Liver (tissue), 9 donors: ENCODE data around the gene PIH1D2. TPM values are rescaled to one million over a fixed set of nuclear protein-coding genes. Genes with fewer than 3 reads are reported as not detected.
"Not testable (repeated sequence)": the region's sequence is repeated elsewhere in the genome, so short reads cannot be mapped to it uniquely, and the experiment has no call there.

Experiments used
- DNase-seq: peaks from one replicate; pipeline ENCODE4 v3.0.0-alpha.2; 2017; ENCODE audit warnings: low spot score
- H3K27ac ChIP-seq, 2 donors: one replicate each; pipeline ENCODE4 v1.7.0; 2013; ENCODE audit warnings: inconsistent platforms in 2 of 2, low read length in 2 of 2, control low read depth in 1 of 2, low read depth in 1 of 2, mild to moderate bottlenecking in 1 of 2
- H3K27me3 ChIP-seq, 4 donors: one replicate each; pipeline versions ENCODE4 v1.6.1 to v1.7.0; 2013; ENCODE audit warnings: low read length in 3 of 4, inconsistent platforms in 1 of 4, mild to moderate bottlenecking in 1 of 4, moderate library complexity in 1 of 4; ENCODE audit not compliant: control insufficient read depth in 4 of 4, insufficient read depth in 4 of 4
- H3K36me3 ChIP-seq, 4 donors: one replicate each; pipeline versions ENCODE4 v1.6.1 to v1.7.0; 2013; ENCODE audit warnings: low read length in 3 of 4, mild to moderate bottlenecking in 3 of 4, low read depth in 1 of 4, moderate library complexity in 1 of 4; ENCODE audit not compliant: control insufficient read depth in 4 of 4, insufficient read depth in 3 of 4
- H3K4me1 ChIP-seq, 4 donors: one replicate each; pipeline versions ENCODE4 v1.6.1 to v1.7.0; 2013; ENCODE audit warnings: low read length in 3 of 4, mild to moderate bottlenecking in 3 of 4, moderate library complexity in 1 of 4; ENCODE audit not compliant: control insufficient read depth in 4 of 4, insufficient read depth in 4 of 4
- H3K4me3 ChIP-seq, 3 donors: one replicate each; pipeline versions ENCODE4 v1.6.1 to v1.7.0; 2013; ENCODE audit warnings: low read length in 3 of 3, control low read depth in 1 of 3, low read depth in 1 of 3, mild to moderate bottlenecking in 1 of 3
- H3K9ac ChIP-seq, 2 donors: one replicate each; pipeline ENCODE4 v1.7.0; 2013; ENCODE audit warnings: low read length in 2 of 2, mild to moderate bottlenecking in 2 of 2, moderate library complexity in 2 of 2, control low read depth in 1 of 2, low read depth in 1 of 2
- H3K9me3 ChIP-seq, 4 donors: one replicate each; pipeline versions ENCODE4 v1.6.1 to v1.7.0; 2013; ENCODE audit warnings: low read length in 3 of 4; ENCODE audit not compliant: control insufficient read depth in 4 of 4
- EGR1 ChIP-seq, 2 donors: IDR thresholded peaks; 2 replicates each; pipeline ENCODE4 v1.6.1; 2016 to 2018; ENCODE audit warnings: antibody characterized with exemption in 2 of 2, low read depth in 2 of 2
- FOXA1 ChIP-seq: IDR thresholded peaks from 2 replicates; pipeline ENCODE4 v1.6.1; 2016; ENCODE audit warnings: antibody characterized with exemption
- FOXA2 ChIP-seq: IDR thresholded peaks from 2 replicates; pipeline ENCODE4 v1.6.1; 2016; ENCODE audit warnings: antibody characterized with exemption
- GABPA ChIP-seq, 2 donors: IDR thresholded peaks in 1 of 2; conservative IDR thresholded peaks in 1 of 2; 2 replicates each; pipeline ENCODE4 v1.6.1; 2016; ENCODE audit warnings: antibody characterized with exemption in 2 of 2, mild to moderate bottlenecking in 1 of 2, moderate library complexity in 1 of 2
- HNF4A ChIP-seq, 2 donors: conservative IDR thresholded peaks; 2 replicates each; pipeline ENCODE4 v1.6.1; 2016; ENCODE audit warnings: antibody characterized with exemption in 2 of 2, mild to moderate bottlenecking in 2 of 2
- HNF4G ChIP-seq: IDR thresholded peaks from 2 replicates; pipeline ENCODE4 v1.6.1; 2016; ENCODE audit warnings: antibody characterized with exemption
- JUND ChIP-seq, 2 donors: IDR thresholded peaks; 2 replicates each; pipeline ENCODE4 v1.6.1; 2016; ENCODE audit warnings: antibody characterized with exemption in 2 of 2
- NR2F2 ChIP-seq: IDR thresholded peaks from 2 replicates; pipeline ENCODE4 v1.6.1; 2016; ENCODE audit warnings: antibody characterized with exemption
- RAD21 ChIP-seq, 2 donors: IDR thresholded peaks; 2 replicates each; pipeline ENCODE4 v1.6.1; 2016; ENCODE audit warnings: antibody characterized with exemption in 2 of 2, mild to moderate bottlenecking in 2 of 2
- RXRA ChIP-seq, 2 donors: IDR thresholded peaks; 2 replicates each; pipeline ENCODE4 v1.6.1; 2017 to 2018; ENCODE audit warnings: antibody characterized with exemption in 2 of 2, mild to moderate bottlenecking in 1 of 2
- SP1 ChIP-seq: IDR thresholded peaks from 2 replicates; pipeline ENCODE4 v1.6.1; 2018; ENCODE audit warnings: antibody characterized with exemption, mild to moderate bottlenecking
- TAF1 ChIP-seq: conservative IDR thresholded peaks from 2 replicates; pipeline ENCODE4 v1.6.1; 2016; ENCODE audit warnings: antibody characterized with exemption, mild to moderate bottlenecking
- YY1 ChIP-seq: IDR thresholded peaks from 2 replicates; pipeline ENCODE4 v1.6.1; 2016; ENCODE audit warnings: antibody characterized with exemption, mild to moderate bottlenecking
- WGBS: extraction: QIAGEN DNeasy Blood & Tissue Kit; methylation state at CpG from one replicate; pipeline ENCODE4 v1.1.7; 2013; 5-methylcytosine and 5-hydroxymethylcytosine counted together
- polyA plus RNA-seq, 2 donors: library from polyadenylated mRNA; stranded (reverse) in 1 of 2; unstranded in 1 of 2; fragments of 200-250 nt in 1 of 2; fragments of >200 nt in 1 of 2; fragmentation: Nextera tagmentation in 1 of 2; extraction: Ambion mirVana in 1 of 2; gene quantifications; one replicate each; pipeline versions ENCODE4 v1.2.1 to v1.2.3, GENCODE V29; 2013 to 2015
- total RNA-seq, 2 donors: library from RNA; depleted of rRNA; stranded (reverse); fragments of >200 nt; gene quantifications; one replicate each; pipeline ENCODE4 v1.2.3, GENCODE V29; 2014
- TF ChIP-seq, protein P1 (sequence below): IDR thresholded peaks from 2 replicates; pipeline ENCODE4 v1.6.1; 2016; ENCODE audit warnings: antibody characterized with exemption
- TF ChIP-seq, protein P2 (sequence below): IDR thresholded peaks from 2 replicates; pipeline ENCODE4 v1.6.1; 2016; ENCODE audit warnings: antibody characterized with exemption
- TF ChIP-seq, protein P3 (sequence below): IDR thresholded peaks from 2 replicates; pipeline ENCODE4 v1.6.1; 2016; ENCODE audit warnings: antibody characterized with exemption, mild to moderate bottlenecking
- TF ChIP-seq, protein P4 (sequence below): IDR thresholded peaks from 2 replicates; pipeline ENCODE4 v1.6.1; 2016; ENCODE audit warnings: antibody characterized with exemption
- TF ChIP-seq, protein P5 (sequence below): fragments of 150-350 bp; IDR thresholded peaks from 2 replicates; pipeline ENCODE4 v1.5.1; 2017; ENCODE audit warnings: improper control_type of control experiment, low read depth, low read length; ENCODE audit not compliant: missing input control
- donor health status: healthy.
- donor health status: healthy.
- donor health status: healthy.
- donor health status: healthy.
- donor health status: healthy.

PIH1D2 gene
- total and polyA plus RNA-seq, 4 donors: 0.25 to 0.52 (median 0.43) TPM

DNA sequence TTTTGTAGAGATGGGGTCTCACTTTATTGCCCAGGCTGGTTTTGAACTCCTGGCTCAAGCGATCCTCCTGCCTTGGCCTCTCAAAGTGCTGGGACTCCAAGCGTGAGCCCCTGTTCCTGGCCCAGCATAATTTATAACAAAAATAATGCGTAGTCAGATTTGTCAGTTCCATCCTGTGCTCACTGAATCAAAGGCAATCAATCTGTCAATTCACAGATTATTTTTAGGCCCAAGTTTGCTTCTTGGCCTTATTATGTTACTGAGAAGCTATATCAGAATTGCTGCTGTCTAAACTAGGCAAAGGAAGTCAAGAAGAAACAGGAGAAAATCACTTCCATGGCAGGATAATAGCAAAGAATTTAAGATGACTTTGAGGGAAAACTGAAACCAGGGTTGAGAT is 39.9 kb downstream of the PIH1D2 start:
- H3K27me3 ChIP-seq: no peaks in the 10 kb centered on the region
- peaks cover 9 to 49% (median 33%) of the 10 kb centered on the region in 4 donors for H3K36me3 ChIP-seq
- H3K27ac ChIP-seq: no peak overlapping the region
- no peak overlapping the region for H3K9ac ChIP-seq
- H3K9me3 ChIP-seq: no peaks in the 10 kb centered on the region
- no peak for DNase-seq
- no peaks in the 10 kb centered on the region for H3K4me1 ChIP-seq
- H3K4me3 ChIP-seq: no peak overlapping the region
- WGBS: 94% methylated on average over 3 of the region's 3 CpGs
- TF ChIP-seq EGR1 (IDR thresholded peaks at IDR 0.05; ENCODE audit: low read depth in 2 of 2) (no peak), SP1 (no peak), TAF1 (no peak), RXRA (IDR thresholded peaks at IDR 0.05) (no peak), FOXA1 (no peak)

DNA sequence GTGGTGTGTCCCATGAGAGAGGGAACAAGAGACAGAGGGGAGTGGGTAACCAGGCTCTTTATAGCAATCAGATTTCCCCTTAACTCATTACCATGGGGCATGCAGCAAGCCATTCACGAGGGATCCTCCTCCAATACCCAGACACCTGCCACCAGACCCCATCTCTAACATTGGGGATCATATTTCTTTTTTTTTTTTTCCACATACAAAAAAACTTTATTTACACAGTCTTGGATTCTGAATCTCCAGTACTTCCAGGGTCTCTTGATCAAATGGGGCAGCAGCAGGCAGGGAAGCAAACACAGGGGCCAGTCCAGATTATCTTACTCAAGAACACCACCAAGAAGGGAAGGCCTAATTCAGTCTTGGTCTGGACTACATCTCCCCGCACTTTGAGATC is 44.4 kb downstream of the PIH1D2 start:
- H3K27me3 ChIP-seq: no peaks in the 10 kb centered on the region
- H3K9ac ChIP-seq: no peak overlapping the region
- H3K36me3 ChIP-seq: peaks cover 12 to 36% (median 31%) of the 10 kb centered on the region in 4 donors
- no peaks in the 10 kb centered on the region for H3K9me3 ChIP-seq
- no peak overlapping the region for H3K27ac ChIP-seq
- TF ChIP-seq, protein P1, sequence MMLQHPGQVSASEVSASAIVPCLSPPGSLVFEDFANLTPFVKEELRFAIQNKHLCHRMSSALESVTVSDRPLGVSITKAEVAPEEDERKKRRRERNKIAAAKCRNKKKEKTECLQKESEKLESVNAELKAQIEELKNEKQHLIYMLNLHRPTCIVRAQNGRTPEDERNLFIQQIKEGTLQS: no peak
- no peak for TF ChIP-seq YY1
- TF ChIP-seq, protein P2, sequence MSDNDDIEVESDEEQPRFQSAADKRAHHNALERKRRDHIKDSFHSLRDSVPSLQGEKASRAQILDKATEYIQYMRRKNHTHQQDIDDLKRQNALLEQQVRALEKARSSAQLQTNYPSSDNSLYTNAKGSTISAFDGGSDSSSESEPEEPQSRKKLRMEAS: no peak
- TF ChIP-seq, protein P3, sequence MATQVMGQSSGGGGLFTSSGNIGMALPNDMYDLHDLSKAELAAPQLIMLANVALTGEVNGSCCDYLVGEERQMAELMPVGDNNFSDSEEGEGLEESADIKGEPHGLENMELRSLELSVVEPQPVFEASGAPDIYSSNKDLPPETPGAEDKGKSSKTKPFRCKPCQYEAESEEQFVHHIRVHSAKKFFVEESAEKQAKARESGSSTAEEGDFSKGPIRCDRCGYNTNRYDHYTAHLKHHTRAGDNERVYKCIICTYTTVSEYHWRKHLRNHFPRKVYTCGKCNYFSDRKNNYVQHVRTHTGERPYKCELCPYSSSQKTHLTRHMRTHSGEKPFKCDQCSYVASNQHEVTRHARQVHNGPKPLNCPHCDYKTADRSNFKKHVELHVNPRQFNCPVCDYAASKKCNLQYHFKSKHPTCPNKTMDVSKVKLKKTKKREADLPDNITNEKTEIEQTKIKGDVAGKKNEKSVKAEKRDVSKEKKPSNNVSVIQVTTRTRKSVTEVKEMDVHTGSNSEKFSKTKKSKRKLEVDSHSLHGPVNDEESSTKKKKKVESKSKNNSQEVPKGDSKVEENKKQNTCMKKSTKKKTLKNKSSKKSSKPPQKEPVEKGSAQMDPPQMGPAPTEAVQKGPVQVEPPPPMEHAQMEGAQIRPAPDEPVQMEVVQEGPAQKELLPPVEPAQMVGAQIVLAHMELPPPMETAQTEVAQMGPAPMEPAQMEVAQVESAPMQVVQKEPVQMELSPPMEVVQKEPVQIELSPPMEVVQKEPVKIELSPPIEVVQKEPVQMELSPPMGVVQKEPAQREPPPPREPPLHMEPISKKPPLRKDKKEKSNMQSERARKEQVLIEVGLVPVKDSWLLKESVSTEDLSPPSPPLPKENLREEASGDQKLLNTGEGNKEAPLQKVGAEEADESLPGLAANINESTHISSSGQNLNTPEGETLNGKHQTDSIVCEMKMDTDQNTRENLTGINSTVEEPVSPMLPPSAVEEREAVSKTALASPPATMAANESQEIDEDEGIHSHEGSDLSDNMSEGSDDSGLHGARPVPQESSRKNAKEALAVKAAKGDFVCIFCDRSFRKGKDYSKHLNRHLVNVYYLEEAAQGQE: no peak
- no peak for TF ChIP-seq GABPA (IDR thresholded peaks at IDR 0.05 in 1 of 2, conservative IDR thresholded peaks at IDR 0.05 in 1 of 2)
- TF ChIP-seq RXRA (IDR thresholded peaks at IDR 0.05): no peak
- TF ChIP-seq HNF4G: no peak
- TF ChIP-seq TAF1: no peak
- TF ChIP-seq SP1: no peak
- no peak for TF ChIP-seq HNF4A (conservative IDR thresholded peaks at IDR 0.05)
- TF ChIP-seq JUND (IDR thresholded peaks at IDR 0.05): no peak
- TF ChIP-seq, protein P4, sequence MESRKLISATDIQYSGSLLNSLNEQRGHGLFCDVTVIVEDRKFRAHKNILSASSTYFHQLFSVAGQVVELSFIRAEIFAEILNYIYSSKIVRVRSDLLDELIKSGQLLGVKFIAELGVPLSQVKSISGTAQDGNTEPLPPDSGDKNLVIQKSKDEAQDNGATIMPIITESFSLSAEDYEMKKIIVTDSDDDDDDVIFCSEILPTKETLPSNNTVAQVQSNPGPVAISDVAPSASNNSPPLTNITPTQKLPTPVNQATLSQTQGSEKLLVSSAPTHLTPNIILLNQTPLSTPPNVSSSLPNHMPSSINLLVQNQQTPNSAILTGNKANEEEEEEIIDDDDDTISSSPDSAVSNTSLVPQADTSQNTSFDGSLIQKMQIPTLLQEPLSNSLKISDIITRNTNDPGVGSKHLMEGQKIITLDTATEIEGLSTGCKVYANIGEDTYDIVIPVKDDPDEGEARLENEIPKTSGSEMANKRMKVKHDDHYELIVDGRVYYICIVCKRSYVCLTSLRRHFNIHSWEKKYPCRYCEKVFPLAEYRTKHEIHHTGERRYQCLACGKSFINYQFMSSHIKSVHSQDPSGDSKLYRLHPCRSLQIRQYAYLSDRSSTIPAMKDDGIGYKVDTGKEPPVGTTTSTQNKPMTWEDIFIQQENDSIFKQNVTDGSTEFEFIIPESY: no peak
- TF ChIP-seq FOXA2: no peak
- TF ChIP-seq NR2F2: no peak
- TF ChIP-seq, protein P5, sequence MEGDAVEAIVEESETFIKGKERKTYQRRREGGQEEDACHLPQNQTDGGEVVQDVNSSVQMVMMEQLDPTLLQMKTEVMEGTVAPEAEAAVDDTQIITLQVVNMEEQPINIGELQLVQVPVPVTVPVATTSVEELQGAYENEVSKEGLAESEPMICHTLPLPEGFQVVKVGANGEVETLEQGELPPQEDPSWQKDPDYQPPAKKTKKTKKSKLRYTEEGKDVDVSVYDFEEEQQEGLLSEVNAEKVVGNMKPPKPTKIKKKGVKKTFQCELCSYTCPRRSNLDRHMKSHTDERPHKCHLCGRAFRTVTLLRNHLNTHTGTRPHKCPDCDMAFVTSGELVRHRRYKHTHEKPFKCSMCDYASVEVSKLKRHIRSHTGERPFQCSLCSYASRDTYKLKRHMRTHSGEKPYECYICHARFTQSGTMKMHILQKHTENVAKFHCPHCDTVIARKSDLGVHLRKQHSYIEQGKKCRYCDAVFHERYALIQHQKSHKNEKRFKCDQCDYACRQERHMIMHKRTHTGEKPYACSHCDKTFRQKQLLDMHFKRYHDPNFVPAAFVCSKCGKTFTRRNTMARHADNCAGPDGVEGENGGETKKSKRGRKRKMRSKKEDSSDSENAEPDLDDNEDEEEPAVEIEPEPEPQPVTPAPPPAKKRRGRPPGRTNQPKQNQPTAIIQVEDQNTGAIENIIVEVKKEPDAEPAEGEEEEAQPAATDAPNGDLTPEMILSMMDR: no peak
- TF ChIP-seq RAD21 (IDR thresholded peaks at IDR 0.05): no peak
- TF ChIP-seq EGR1 (IDR thresholded peaks at IDR 0.05; ENCODE audit: low read depth in 2 of 2): no peak
- no peak for TF ChIP-seq FOXA1
- WGBS: 96% methylated on average over 2 of the region's 2 CpGs
- peaks cover 0 to 10% (median 6%) of the 10 kb centered on the region in 4 donors for H3K4me1 ChIP-seq
- no peak for DNase-seq
- no peak overlapping the region for H3K4me3 ChIP-seq

DNA sequence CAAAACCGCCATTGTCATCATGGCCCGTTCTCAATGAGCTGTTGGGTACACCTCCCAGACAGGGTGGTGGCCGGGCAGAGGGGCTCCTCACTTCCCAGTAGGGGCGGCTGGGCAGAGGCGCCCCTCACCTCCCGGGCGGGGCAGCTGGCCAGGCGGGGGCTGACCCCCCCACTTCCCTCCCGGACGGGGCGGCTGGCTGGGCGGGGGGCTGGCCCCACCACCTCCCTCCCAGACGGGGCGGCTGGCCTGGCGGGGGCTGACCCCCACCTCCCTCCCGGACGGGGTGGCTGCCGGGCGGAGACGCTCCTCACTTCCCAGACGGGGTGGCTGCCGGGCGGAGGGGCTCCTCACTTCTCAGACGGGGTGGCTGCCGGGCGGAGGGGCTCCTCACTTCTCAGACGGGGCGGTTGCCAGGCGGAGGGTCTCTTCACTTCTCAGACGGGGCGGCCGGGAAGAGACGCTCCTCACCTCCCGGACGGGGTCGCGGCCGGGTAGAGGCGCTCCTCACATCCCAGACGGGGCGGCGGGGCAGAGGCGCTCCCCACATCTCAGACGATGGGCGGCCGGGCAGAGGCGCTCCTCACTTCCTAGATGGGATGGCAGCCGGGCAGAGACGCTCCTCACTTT is 46.9 kb downstream of the PIH1D2 start:
- H3K27me3 ChIP-seq, H3K9ac ChIP-seq, H3K9me3 ChIP-seq, DNase-seq, H3K27ac ChIP-seq, H3K4me3 ChIP-seq: not testable (repeated sequence)
- WGBS: 94% methylated on average over 36 of the region's 49 CpGs
- peaks cover 12 to 30% (median 23%) of the 10 kb centered on the region in 4 donors for H3K36me3 ChIP-seq
- peaks cover 2 to 17% (median 10%) of the 10 kb centered on the region in 4 donors for H3K4me1 ChIP-seq
